Neutrophil (primary cell): Measurements from ENCODE around the gene PUSL1.

Experiments
- H3K27ac ChIP-seq: fragments of 200-600 bp; sonication (generic); 2 replicates; pipeline ENCODE4 v1.5.1; 2016; ENCODE audit warnings: mild to moderate bottlenecking, moderate library complexity
- H3K27me3 ChIP-seq: fragments of 200-600 bp; sonication (generic); 2 replicates; pipeline ENCODE4 v1.6.0; 2016; ENCODE audit warnings: mild to moderate bottlenecking
- H3K36me3 ChIP-seq: fragments of 200-600 bp; sonication (generic); 2 replicates; pipeline ENCODE4 v1.5.1; 2017
- H3K4me1 ChIP-seq, 2 experiments: fragments of 200-600 bp in 1 of 2; sonication (generic) in 1 of 2; 1 replicate in 1 of 2; 2 replicates in 1 of 2; pipeline versions ENCODE4 v1.5.1 to v1.6.1; 2013 to 2016; ENCODE audit warnings: low read depth in 1 of 2, low read length in 1 of 2, mild to moderate bottlenecking in 1 of 2, moderate library complexity in 1 of 2; ENCODE audit not compliant: control insufficient read depth in 1 of 2, insufficient read depth in 1 of 2
- H3K4me3 ChIP-seq, 2 experiments: fragments of 200-600 bp in 1 of 2; sonication (generic) in 1 of 2; 1 replicate in 1 of 2; 2 replicates in 1 of 2; pipeline ENCODE4 v1.5.1; 2013 to 2016; ENCODE audit warnings: low read depth in 1 of 2, low read length in 1 of 2, mild to moderate bottlenecking in 1 of 2, moderate library complexity in 1 of 2
- H3K9me3 ChIP-seq: fragments of 200-600 bp; sonication (generic); 2 replicates; pipeline ENCODE4 v1.5.1; 2016
- TF ChIP-seq, protein P1 (sequence below): fragments of 200-600 bp; sonication (generic); IDR thresholded peaks from 2 replicates; pipeline ENCODE4 v1.5.1; 2016; ENCODE audit warnings: antibody characterized with exemption

PUSL1 gene

GRCh38 chr1:1294250-1294890, 14.0 kb upstream of the PUSL1 start:
- Histone ChIP-seq H3K4me1 (no peaks in the 10 kb centered on the region), H3K9me3 (no peaks in the 10 kb centered on the region), H3K27me3 (no peaks in the 10 kb centered on the region), H3K36me3 (peaks cover 45% of the 10 kb centered on the region), H3K27ac (no peak overlapping the region), H3K4me3 (no peak overlapping the region)
- TF ChIP-seq, protein P1, sequence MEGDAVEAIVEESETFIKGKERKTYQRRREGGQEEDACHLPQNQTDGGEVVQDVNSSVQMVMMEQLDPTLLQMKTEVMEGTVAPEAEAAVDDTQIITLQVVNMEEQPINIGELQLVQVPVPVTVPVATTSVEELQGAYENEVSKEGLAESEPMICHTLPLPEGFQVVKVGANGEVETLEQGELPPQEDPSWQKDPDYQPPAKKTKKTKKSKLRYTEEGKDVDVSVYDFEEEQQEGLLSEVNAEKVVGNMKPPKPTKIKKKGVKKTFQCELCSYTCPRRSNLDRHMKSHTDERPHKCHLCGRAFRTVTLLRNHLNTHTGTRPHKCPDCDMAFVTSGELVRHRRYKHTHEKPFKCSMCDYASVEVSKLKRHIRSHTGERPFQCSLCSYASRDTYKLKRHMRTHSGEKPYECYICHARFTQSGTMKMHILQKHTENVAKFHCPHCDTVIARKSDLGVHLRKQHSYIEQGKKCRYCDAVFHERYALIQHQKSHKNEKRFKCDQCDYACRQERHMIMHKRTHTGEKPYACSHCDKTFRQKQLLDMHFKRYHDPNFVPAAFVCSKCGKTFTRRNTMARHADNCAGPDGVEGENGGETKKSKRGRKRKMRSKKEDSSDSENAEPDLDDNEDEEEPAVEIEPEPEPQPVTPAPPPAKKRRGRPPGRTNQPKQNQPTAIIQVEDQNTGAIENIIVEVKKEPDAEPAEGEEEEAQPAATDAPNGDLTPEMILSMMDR: no peak

DNA sequence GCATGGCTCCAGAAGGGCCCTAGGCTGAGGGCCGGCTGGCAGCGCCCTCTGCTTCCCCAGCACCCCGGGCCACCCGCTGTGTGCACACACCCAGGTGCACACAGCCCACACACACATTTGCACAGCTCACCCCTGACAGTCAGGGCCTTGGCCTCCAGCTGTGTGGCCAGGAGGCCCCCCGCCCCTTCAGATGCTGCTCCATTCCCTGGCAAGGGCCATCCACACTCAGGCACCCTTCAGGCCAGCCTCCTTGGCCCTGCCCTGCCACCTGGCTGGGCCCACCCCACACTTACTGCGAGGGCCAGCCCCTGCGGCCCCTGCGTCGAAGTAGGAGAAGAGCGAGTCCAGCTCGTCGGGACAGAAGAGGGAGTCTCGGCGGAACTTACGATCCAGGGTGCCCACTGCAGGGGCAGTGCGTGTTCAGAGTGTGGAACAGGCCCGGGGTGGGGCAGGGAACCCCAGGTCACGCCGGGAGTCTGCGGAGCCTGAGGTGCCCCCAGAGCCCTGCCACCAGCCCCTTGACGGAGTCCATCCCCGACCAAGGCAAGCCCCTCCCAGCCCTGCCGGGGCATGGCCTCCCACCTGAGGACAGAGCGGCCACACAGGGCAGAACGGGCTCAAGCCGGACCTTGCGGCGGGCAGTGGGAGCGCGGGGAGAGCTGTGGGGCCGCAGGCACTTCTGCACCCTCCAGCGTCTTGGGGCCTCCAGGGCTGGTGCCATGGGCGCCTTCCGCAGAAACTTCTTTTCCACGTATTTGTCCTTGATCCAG, 13.1 kb upstream of the PUSL1 start:
- Histone ChIP-seq H3K4me3 (no peak overlapping the region), H3K4me1 (no peaks in the 10 kb centered on the region), H3K27me3 (no peaks in the 10 kb centered on the region), H3K36me3 (peaks cover 45% of the 10 kb centered on the region), H3K27ac (no peak overlapping the region), H3K9me3 (no peaks in the 10 kb centered on the region)
- TF ChIP-seq, protein P1: no peak

DNA sequence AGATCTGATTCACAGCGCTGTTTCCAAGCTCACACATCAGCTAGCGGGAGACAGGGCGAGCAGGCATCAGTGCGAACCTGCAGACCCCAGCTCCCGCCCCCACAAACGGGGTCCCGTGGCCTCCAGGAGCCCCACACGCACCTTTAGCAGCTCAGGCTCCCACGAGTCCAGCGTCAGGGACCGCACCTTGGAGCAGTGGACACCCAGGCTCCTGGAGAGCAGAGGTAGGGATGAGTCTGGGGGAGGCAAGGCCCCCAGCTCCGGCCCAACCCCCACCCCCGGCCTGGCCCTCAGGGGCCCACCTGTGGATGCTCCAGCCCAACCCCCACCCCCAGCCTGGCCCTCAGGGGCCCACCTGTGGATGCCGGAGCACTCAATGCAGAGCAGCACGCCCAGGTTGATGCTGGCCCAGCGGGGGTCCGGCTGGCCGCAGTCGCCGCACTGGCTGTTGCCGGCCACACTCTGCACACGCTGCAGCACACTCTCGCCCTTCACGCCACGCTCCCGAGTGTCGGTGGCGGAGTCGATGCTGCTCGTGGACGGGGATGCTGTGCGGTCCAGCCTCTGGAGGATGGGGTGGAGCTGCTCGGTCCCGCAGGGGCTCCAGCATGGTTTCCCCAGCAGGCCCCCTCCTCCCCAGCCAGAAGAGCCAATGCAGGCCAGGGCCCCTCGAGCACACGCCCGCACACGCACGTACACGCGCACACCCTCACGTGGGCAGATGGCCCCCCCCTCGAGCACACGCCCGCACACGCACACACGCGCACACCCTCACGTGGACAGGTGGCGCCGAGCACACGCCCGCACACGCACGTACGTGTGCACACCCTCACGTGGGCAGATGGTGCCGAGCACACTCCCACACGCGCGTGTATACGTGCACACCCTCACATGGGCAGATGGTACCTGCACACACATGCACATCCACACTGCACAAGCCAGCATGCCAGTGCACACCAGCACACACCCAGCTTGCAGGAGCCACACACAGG, 12.0 kb upstream of the PUSL1 start:
- Histone ChIP-seq H3K4me3 (no peak overlapping the region), H3K27ac (no peak overlapping the region)

GRCh38 chr1:1297802-1298424, 10.5 kb upstream of the PUSL1 start:
- H3K27ac ChIP-seq: no peak overlapping the region
- TF ChIP-seq, protein P1: no peak
- H3K4me3 ChIP-seq: no peak overlapping the region
- H3K36me3 ChIP-seq: peaks cover 44% of the 10 kb centered on the region
- H3K9me3 ChIP-seq: no peaks in the 10 kb centered on the region
- no peaks in the 10 kb centered on the region for H3K4me1 ChIP-seq
- no peaks in the 10 kb centered on the region for H3K27me3 ChIP-seq

More for the DNA sequence above, 12.0 kb upstream of the PUSL1 start:
- Histone ChIP-seq H3K27me3 (no peaks in the 10 kb centered on the region), H3K4me1 (no peaks in the 10 kb centered on the region), H3K36me3 (peaks cover 45% of the 10 kb centered on the region), H3K9me3 (no peaks in the 10 kb centered on the region)
- TF ChIP-seq, protein P1: no peak
